Liver (tissue), 9 donors: ENCODE data around the gene ZNF865. TPM values are rescaled to one million over a fixed set of nuclear protein-coding genes. Genes with fewer than 3 reads are reported as not detected.

ENCODE experiments used
- DNase-seq: peaks from one replicate; pipeline ENCODE4 v3.0.0-alpha.2; 2017; ENCODE audit warnings: low spot score
- H3K27ac ChIP-seq, 2 donors: one replicate each; pipeline ENCODE4 v1.7.0; 2013; ENCODE audit warnings: inconsistent platforms in 2 of 2, low read length in 2 of 2, control low read depth in 1 of 2, low read depth in 1 of 2, mild to moderate bottlenecking in 1 of 2
- H3K27me3 ChIP-seq, 4 donors: one replicate each; pipeline versions ENCODE4 v1.6.1 to v1.7.0; 2013; ENCODE audit warnings: low read length in 3 of 4, inconsistent platforms in 1 of 4, mild to moderate bottlenecking in 1 of 4, moderate library complexity in 1 of 4; ENCODE audit not compliant: control insufficient read depth in 4 of 4, insufficient read depth in 4 of 4
- H3K36me3 ChIP-seq, 4 donors: one replicate each; pipeline versions ENCODE4 v1.6.1 to v1.7.0; 2013; ENCODE audit warnings: low read length in 3 of 4, mild to moderate bottlenecking in 3 of 4, low read depth in 1 of 4, moderate library complexity in 1 of 4; ENCODE audit not compliant: control insufficient read depth in 4 of 4, insufficient read depth in 3 of 4
- H3K4me1 ChIP-seq, 4 donors: one replicate each; pipeline versions ENCODE4 v1.6.1 to v1.7.0; 2013; ENCODE audit warnings: low read length in 3 of 4, mild to moderate bottlenecking in 3 of 4, moderate library complexity in 1 of 4; ENCODE audit not compliant: control insufficient read depth in 4 of 4, insufficient read depth in 4 of 4
- H3K4me3 ChIP-seq, 3 donors: one replicate each; pipeline versions ENCODE4 v1.6.1 to v1.7.0; 2013; ENCODE audit warnings: low read length in 3 of 3, control low read depth in 1 of 3, low read depth in 1 of 3, mild to moderate bottlenecking in 1 of 3
- H3K9ac ChIP-seq, 2 donors: one replicate each; pipeline ENCODE4 v1.7.0; 2013; ENCODE audit warnings: low read length in 2 of 2, mild to moderate bottlenecking in 2 of 2, moderate library complexity in 2 of 2, control low read depth in 1 of 2, low read depth in 1 of 2
- H3K9me3 ChIP-seq, 4 donors: one replicate each; pipeline versions ENCODE4 v1.6.1 to v1.7.0; 2013; ENCODE audit warnings: low read length in 3 of 4; ENCODE audit not compliant: control insufficient read depth in 4 of 4
- ATF3 ChIP-seq: IDR thresholded peaks from 2 replicates; pipeline ENCODE4 v1.6.1; 2016; ENCODE audit warnings: antibody characterized with exemption
- CTCF ChIP-seq: fragments of 150-350 bp; IDR thresholded peaks from 2 replicates; pipeline ENCODE4 v1.5.1; 2017; ENCODE audit warnings: improper control_type of control experiment, low read depth, low read length; ENCODE audit not compliant: missing input control
- EGR1 ChIP-seq, 2 donors: IDR thresholded peaks; 2 replicates each; pipeline ENCODE4 v1.6.1; 2016 to 2018; ENCODE audit warnings: antibody characterized with exemption in 2 of 2, low read depth in 2 of 2
- FOXA1 ChIP-seq: IDR thresholded peaks from 2 replicates; pipeline ENCODE4 v1.6.1; 2016; ENCODE audit warnings: antibody characterized with exemption
- FOXA2 ChIP-seq: IDR thresholded peaks from 2 replicates; pipeline ENCODE4 v1.6.1; 2016; ENCODE audit warnings: antibody characterized with exemption
- GABPA ChIP-seq, 2 donors: IDR thresholded peaks in 1 of 2; conservative IDR thresholded peaks in 1 of 2; 2 replicates each; pipeline ENCODE4 v1.6.1; 2016; ENCODE audit warnings: antibody characterized with exemption in 2 of 2, mild to moderate bottlenecking in 1 of 2, moderate library complexity in 1 of 2
- HNF4A ChIP-seq, 2 donors: conservative IDR thresholded peaks; 2 replicates each; pipeline ENCODE4 v1.6.1; 2016; ENCODE audit warnings: antibody characterized with exemption in 2 of 2, mild to moderate bottlenecking in 2 of 2
- HNF4G ChIP-seq: IDR thresholded peaks from 2 replicates; pipeline ENCODE4 v1.6.1; 2016; ENCODE audit warnings: antibody characterized with exemption
- JUND ChIP-seq, 2 donors: IDR thresholded peaks; 2 replicates each; pipeline ENCODE4 v1.6.1; 2016; ENCODE audit warnings: antibody characterized with exemption in 2 of 2
- MAX ChIP-seq: IDR thresholded peaks from 2 replicates; pipeline ENCODE4 v1.6.1; 2016; ENCODE audit warnings: antibody characterized with exemption
- NR2F2 ChIP-seq: IDR thresholded peaks from 2 replicates; pipeline ENCODE4 v1.6.1; 2016; ENCODE audit warnings: antibody characterized with exemption
- RAD21 ChIP-seq, 2 donors: IDR thresholded peaks; 2 replicates each; pipeline ENCODE4 v1.6.1; 2016; ENCODE audit warnings: antibody characterized with exemption in 2 of 2, mild to moderate bottlenecking in 2 of 2
- REST ChIP-seq: IDR thresholded peaks from 2 replicates; pipeline ENCODE4 v1.6.1; 2016; ENCODE audit warnings: antibody characterized with exemption, mild to moderate bottlenecking
- RXRA ChIP-seq, 2 donors: IDR thresholded peaks; 2 replicates each; pipeline ENCODE4 v1.6.1; 2017 to 2018; ENCODE audit warnings: antibody characterized with exemption in 2 of 2, mild to moderate bottlenecking in 1 of 2
- SP1 ChIP-seq: IDR thresholded peaks from 2 replicates; pipeline ENCODE4 v1.6.1; 2018; ENCODE audit warnings: antibody characterized with exemption, mild to moderate bottlenecking
- TAF1 ChIP-seq: conservative IDR thresholded peaks from 2 replicates; pipeline ENCODE4 v1.6.1; 2016; ENCODE audit warnings: antibody characterized with exemption, mild to moderate bottlenecking
- YY1 ChIP-seq: IDR thresholded peaks from 2 replicates; pipeline ENCODE4 v1.6.1; 2016; ENCODE audit warnings: antibody characterized with exemption, mild to moderate bottlenecking
- ZBTB33 ChIP-seq: IDR thresholded peaks from 2 replicates; pipeline ENCODE4 v1.6.1; 2016; ENCODE audit warnings: antibody characterized with exemption
- WGBS: extraction: QIAGEN DNeasy Blood & Tissue Kit; methylation state at CpG from one replicate; pipeline ENCODE4 v1.1.7; 2013; 5-methylcytosine and 5-hydroxymethylcytosine counted together
- polyA plus RNA-seq, 2 donors: library from polyadenylated mRNA; stranded (reverse) in 1 of 2; unstranded in 1 of 2; fragments of 200-250 nt in 1 of 2; fragments of >200 nt in 1 of 2; fragmentation: Nextera tagmentation in 1 of 2; extraction: Ambion mirVana in 1 of 2; gene quantifications; one replicate each; pipeline versions ENCODE4 v1.2.1 to v1.2.3, GENCODE V29; 2013 to 2015
- total RNA-seq, 2 donors: library from RNA; depleted of rRNA; stranded (reverse); fragments of >200 nt; gene quantifications; one replicate each; pipeline ENCODE4 v1.2.3, GENCODE V29; 2014
- donor health status: healthy.
- donor health status: healthy.
- donor health status: healthy.
- donor health status: healthy.
- donor health status: healthy.

ZNF865 gene
- total and polyA plus RNA-seq, 4 donors = 0.38 to 3.1 (median 1.6) TPM

GRCh38 chr19:55594996-55595545, 10.4 kb upstream of the ZNF865 start (continued):
- TF ChIP-seq REST (no peak), TAF1 (no peak), FOXA1 (no peak), MAX (no peak), GABPA (IDR thresholded peaks at IDR 0.05 in 1 of 2, conservative IDR thresholded peaks at IDR 0.05 in 1 of 2) (no peak), NR2F2 (no peak), JUND (IDR thresholded peaks at IDR 0.05) (no peak), YY1 (no peak), EGR1 (IDR thresholded peaks at IDR 0.05; ENCODE audit: low read depth in 2 of 2) (no peak), SP1 (no peak), ATF3 (no peak), RXRA (IDR thresholded peaks at IDR 0.05) (no peak), HNF4G (no peak)

GRCh38 chr19:55596304-55596703, 9.1 kb upstream of the ZNF865 start:
- Histone ChIP-seq H3K9me3 (no peaks in the 10 kb centered on the region), H3K4me1 (peaks cover 1 to 12% (median 8%) of the 10 kb centered on the region in 4 donors), H3K27ac (no peak overlapping the region), H3K27me3 (no peaks in the 10 kb centered on the region), H3K9ac (no peak overlapping the region), H3K4me3 (no peak overlapping the region), H3K36me3 (peaks cover 3 to 28% (median 12%) of the 10 kb centered on the region in 4 donors)
- 83% methylated on average over 3 of the region's 3 CpGs for WGBS
- no peak for DNase-seq
- TF ChIP-seq NR2F2 (no peak), CTCF (no peak), GABPA (IDR thresholded peaks at IDR 0.05 in 1 of 2, conservative IDR thresholded peaks at IDR 0.05 in 1 of 2) (no peak), MAX (no peak), SP1 (no peak), EGR1 (IDR thresholded peaks at IDR 0.05; ENCODE audit: low read depth in 2 of 2) (no peak), HNF4A (conservative IDR thresholded peaks at IDR 0.05) (no peak), RAD21 (IDR thresholded peaks at IDR 0.05) (no peak), YY1 (no peak), REST (no peak), RXRA (IDR thresholded peaks at IDR 0.05) (no peak), HNF4G (no peak), ZBTB33 (no peak), ATF3 (no peak), TAF1 (no peak), FOXA2 (no peak), FOXA1 (no peak), JUND (IDR thresholded peaks at IDR 0.05) (no peak)
